CD4-positive, CD25-positive, alpha-beta regulatory T cell (primary cell): ENCODE results near the gene KCNIP1. TPM values are rescaled to one million over a fixed set of nuclear protein-coding genes. Genes with fewer than 3 reads are reported as not detected.

Experiments
- ATAC-seq, 2 donors: fragments of 150-1000 bp; cut with Tn5 transposase; one replicate each; pipeline ENCODE4 v1.10.0; 2021; ENCODE audit warnings: low read depth in 2 of 2, moderate number of reproducible peaks in 2 of 2, moderate library complexity in 1 of 2
- DNase-seq, 3 donors: peaks; one replicate each; pipeline versions ENCODE4 v3.0.0 to v3.0.0-alpha.2; 2012 to 2022; ENCODE audit warnings: mixed read lengths in 1 of 3
- H3K27ac ChIP-seq: one replicate; pipeline ENCODE4 v1.7.0; 2013; ENCODE audit warnings: mild to moderate bottlenecking, low read length; ENCODE audit not compliant: insufficient read depth, poor library complexity, severe bottlenecking
- H3K27me3 ChIP-seq: one replicate; pipeline ENCODE4 v1.7.0; 2013; ENCODE audit warnings: low read length; ENCODE audit not compliant: control insufficient read depth, insufficient read depth
- H3K36me3 ChIP-seq: one replicate; pipeline ENCODE4 v1.7.0; 2013; ENCODE audit warnings: mild to moderate bottlenecking, low read length, moderate library complexity; ENCODE audit not compliant: control insufficient read depth, insufficient read depth
- H3K4me1 ChIP-seq: 2 replicates; pipeline ENCODE4 v1.7.0; 2013; ENCODE audit warnings: mild to moderate bottlenecking, low read length; ENCODE audit not compliant: insufficient read depth, control insufficient read depth, poor library complexity, severe bottlenecking
- H3K4me3 ChIP-seq: one replicate; pipeline ENCODE4 v1.7.0; 2013; ENCODE audit warnings: low read depth, mild to moderate bottlenecking, low read length, moderate library complexity
- H3K9me3 ChIP-seq, 2 experiments: 1 replicate in 1 of 2; 2 replicates in 1 of 2; pipeline ENCODE4 v1.7.0; 2013; ENCODE audit warnings: low read length in 2 of 2, mild to moderate bottlenecking in 1 of 2, moderate library complexity in 1 of 2; ENCODE audit not compliant: control insufficient read depth in 2 of 2
- H3K27ac Mint-ChIP-seq, 3 donors: one replicate each; pipeline ENCODE4 v1.8.0; 2020 to 2022; ENCODE audit warnings: mild to moderate bottlenecking in 3 of 3, mixed read lengths in 3 of 3, moderate library complexity in 2 of 3
- H3K27me3 Mint-ChIP-seq: one replicate; pipeline ENCODE4 v1.8.0; 2022; ENCODE audit warnings: mild to moderate bottlenecking, mixed read lengths
- H3K36me3 Mint-ChIP-seq: one replicate; pipeline ENCODE4 v1.8.0; 2020; ENCODE audit warnings: mixed read lengths
- H3K4me1 Mint-ChIP-seq, 4 donors: one replicate each; pipeline ENCODE4 v1.8.0; 2020 to 2022; ENCODE audit warnings: mixed read lengths in 4 of 4, mild to moderate bottlenecking in 1 of 4
- H3K4me3 Mint-ChIP-seq, 4 donors: one replicate each; pipeline ENCODE4 v1.8.0; 2020 to 2022; ENCODE audit warnings: mild to moderate bottlenecking in 4 of 4, mixed read lengths in 4 of 4, moderate library complexity in 3 of 4
- H3K9me3 Mint-ChIP-seq, 7 donors: one replicate each; pipeline ENCODE4 v1.8.0; 2020 to 2022; ENCODE audit warnings: mixed read lengths in 7 of 7, mild to moderate bottlenecking in 3 of 7, moderate library complexity in 2 of 7
- polyA plus RNA-seq, 4 donors: library from polyadenylated mRNA; unstranded; fragments of 300-500 nt; fragmentation: Illumina TruSeq; gene quantifications; one replicate each; pipeline ENCODE4 v1.2.3, GENCODE V29; 2021
- total RNA-seq: library from RNA; stranded (reverse); gene quantifications from one replicate; pipeline ENCODE4 v1.2.3, GENCODE V29; 2022

Gene KCNIP1
- total and polyA plus RNA-seq, 5 donors from 2014 or later: not detected

DNA sequence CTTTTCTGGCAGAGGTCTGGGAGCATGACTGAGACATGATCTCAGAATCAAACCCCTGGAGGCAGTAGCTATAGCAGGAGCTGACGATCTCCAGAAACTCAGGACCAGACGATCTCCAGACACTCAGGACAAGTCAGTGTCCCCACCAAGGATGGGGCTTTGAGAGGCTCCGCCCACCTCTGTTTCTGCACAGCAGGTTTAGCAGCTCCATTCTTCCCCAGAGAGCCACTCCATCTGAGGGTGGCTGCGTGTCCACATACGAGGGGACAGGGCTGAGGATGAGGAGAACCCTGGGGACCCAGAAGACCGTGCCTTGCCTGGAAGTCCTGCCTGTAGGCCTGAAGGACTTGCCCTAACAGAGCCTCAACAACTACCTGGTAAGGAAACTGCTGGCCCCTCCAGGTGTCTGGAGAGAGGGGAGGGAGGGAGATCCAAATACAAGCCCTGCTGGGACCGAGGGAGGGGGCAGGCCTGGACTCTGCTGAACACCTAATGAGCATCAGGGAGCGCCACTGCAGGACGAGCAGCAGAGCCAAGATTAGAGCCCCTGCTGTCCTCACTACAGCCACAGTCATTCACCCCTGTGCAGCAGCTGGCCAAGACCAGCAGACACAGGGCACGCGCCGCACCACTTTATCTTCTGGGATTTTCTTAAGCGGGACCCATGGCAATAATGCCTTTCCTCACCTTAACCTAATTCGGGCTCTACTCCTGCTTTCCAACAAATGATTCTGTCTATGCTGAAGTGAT lies 279.9 kb downstream of the KCNIP1 start, which contains the start of gene GABRP:
Gene GABRP (plus strand): TSS at position 228 of the 750 bp plus-strand sequence. CDS start 4,891 bp downstream, outside the sequence.
- Mint-ChIP-seq H3K4me3 (no peak within 1 kb of the TSS), H3K4me1 (no peaks in the 10 kb centered on the region), H3K36me3 (no peaks in the 10 kb centered on the region), H3K27me3 (peaks cover 5% of the 10 kb centered on the region), H3K27ac (no peak within 1 kb of the TSS), H3K9me3 (no peaks in the 10 kb centered on the region)
- Histone ChIP-seq H3K27ac (no peak within 1 kb of the TSS), H3K27me3 (no peaks in the 10 kb centered on the region), H3K4me3 (no peak within 1 kb of the TSS), H3K9me3 (no peaks in the 10 kb centered on the region), H3K4me1 (no peaks in the 10 kb centered on the region), H3K36me3 (no peaks in the 10 kb centered on the region)
- DNase-seq: no peak
- ATAC-seq: no peak

DNA sequence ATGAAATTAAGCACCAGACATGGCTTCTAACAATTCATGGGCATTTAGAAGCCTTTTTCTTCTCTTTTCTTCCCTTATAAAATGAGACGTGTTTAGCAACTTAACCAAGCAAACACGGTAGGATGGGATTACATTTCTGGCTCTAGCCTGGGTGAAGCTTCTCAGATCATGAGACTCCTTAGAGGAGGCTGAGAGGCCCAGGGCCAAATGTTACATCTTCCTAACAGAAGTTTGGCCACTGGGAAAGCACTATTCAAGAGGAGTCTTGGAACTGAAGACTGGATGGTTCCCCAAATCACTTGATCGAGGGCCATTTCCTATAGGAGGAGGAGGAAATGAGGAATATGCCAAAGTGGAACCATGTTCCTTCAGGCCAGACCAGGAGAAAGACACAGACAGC lies 281.6 kb downstream of the KCNIP1 start:
- H3K4me1 ChIP-seq: no peaks in the 10 kb centered on the region
- no peak overlapping the region for H3K27ac Mint-ChIP-seq
- peaks cover 0 to 2% (median 0%) of the 10 kb centered on the region in 7 donors for H3K9me3 Mint-ChIP-seq
- ATAC-seq (no peak), DNase-seq (no peak)
- no peaks in the 10 kb centered on the region for H3K36me3 ChIP-seq
- no peaks in the 10 kb centered on the region for H3K36me3 Mint-ChIP-seq
- no peak overlapping the region for H3K27ac ChIP-seq
- H3K4me1 Mint-ChIP-seq: no peaks in the 10 kb centered on the region
- H3K4me3 ChIP-seq: no peak overlapping the region
- no peaks in the 10 kb centered on the region for H3K27me3 ChIP-seq
- H3K4me3 Mint-ChIP-seq: no peak overlapping the region
- H3K9me3 ChIP-seq: no peaks in the 10 kb centered on the region
- peaks cover 5% of the 10 kb centered on the region for H3K27me3 Mint-ChIP-seq

Other genes starting within 250 kb of the KCNIP1 start
- 351 TPM for gene LCP2, start 206.2 kb upstream of the KCNIP1 start, total RNA-seq
- 100 to 1,000 TPM; 164 to 207 (median 192) TPM for gene LCP2, start 206.2 kb upstream of the KCNIP1 start, polyA plus RNA-seq
- gene KCNMB1, start 114.7 kb upstream of the KCNIP1 start, total RNA-seq: 0.25 TPM
- gene KCNMB1, start 114.7 kb upstream of the KCNIP1 start, polyA plus RNA-seq: under 1 TPM in 1 of 4 donors, not detected in 3; 0.03 TPM